RPMI7951 (cell line): ENCODE data around the gene PDSS2. TPM values are rescaled to one million over a fixed set of nuclear protein-coding genes. Genes with fewer than 3 reads are reported as not detected.
"Not testable (repeated sequence)": the region's sequence is repeated elsewhere in the genome, so short reads cannot be mapped to it uniquely, and the experiment has no call there.

Experiments used
- DNase-seq: peaks from one replicate; pipeline ENCODE4 v3.0.0-alpha.2; 2012; ENCODE audit warnings: low read depth
- total RNA-seq: library from RNA; depleted of rRNA; stranded (reverse); fragments of >200 nt; shearing (Covaris generic); gene quantifications from 2 replicates; pipeline ENCODE4 v1.2.3, GENCODE V29; 2014

The PDSS2 gene
- total RNA-seq, 1 experiment from 2014 or later: 20.2 TPM

GRCh38 chr6:107173779-107174178 is 285.6 kb downstream of the PDSS2 start:
- DNase-seq: no peak

GRCh38 chr6:107171513-107171912 is 287.9 kb downstream of the PDSS2 start:
- DNase-seq: no peak

GRCh38 chr6:107164299-107164698 is 295.1 kb downstream of the PDSS2 start:
- DNase-seq: not testable (repeated sequence)

DNA sequence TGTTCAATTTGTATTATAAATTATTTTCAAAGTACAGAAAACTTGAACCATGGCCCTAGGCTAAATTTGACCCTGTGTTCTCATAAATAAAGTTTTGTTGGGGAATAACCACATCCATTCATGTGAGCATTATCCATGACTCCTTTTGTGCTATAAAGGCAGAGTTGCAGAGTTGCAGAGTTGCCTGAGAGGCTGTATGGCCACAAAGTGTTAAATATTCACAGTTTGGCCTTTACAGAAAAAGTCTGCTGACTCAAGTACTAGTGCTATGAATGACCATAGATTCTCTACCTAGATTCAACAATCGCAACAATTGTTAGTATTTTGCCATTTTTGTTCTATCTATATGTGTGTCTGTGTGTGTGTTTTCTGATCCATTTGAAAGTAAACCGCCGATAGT is 297.8 kb downstream of the PDSS2 start:
- no peak for DNase-seq

- no peak for DNase-seq
These were observed 302.7 kb downstream of the PDSS2 start for GRCh38 chr6:107156617-107157016.

DNA sequence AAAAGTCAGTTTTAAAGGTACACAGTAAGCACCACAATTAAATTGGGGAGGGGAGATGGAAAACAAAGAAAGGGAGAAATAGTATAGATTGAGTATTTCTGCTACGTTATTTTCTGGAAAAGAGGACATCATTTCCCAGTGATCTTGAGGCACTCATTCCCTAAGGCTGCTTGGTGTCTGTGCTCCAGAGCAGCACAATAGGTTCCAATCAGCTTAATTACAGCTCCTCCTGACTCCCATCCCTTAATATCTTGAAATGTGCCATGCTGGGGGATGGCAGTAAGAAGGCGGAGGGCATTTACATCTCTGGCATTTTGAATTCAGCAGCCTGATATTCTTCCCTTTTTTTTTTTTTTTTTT is 304.6 kb downstream of the PDSS2 start:
- DNase-seq: no peak

GRCh38 chr6:107154131-107154800 is 305.1 kb downstream of the PDSS2 start:
- DNase-seq: no peak

DNA sequence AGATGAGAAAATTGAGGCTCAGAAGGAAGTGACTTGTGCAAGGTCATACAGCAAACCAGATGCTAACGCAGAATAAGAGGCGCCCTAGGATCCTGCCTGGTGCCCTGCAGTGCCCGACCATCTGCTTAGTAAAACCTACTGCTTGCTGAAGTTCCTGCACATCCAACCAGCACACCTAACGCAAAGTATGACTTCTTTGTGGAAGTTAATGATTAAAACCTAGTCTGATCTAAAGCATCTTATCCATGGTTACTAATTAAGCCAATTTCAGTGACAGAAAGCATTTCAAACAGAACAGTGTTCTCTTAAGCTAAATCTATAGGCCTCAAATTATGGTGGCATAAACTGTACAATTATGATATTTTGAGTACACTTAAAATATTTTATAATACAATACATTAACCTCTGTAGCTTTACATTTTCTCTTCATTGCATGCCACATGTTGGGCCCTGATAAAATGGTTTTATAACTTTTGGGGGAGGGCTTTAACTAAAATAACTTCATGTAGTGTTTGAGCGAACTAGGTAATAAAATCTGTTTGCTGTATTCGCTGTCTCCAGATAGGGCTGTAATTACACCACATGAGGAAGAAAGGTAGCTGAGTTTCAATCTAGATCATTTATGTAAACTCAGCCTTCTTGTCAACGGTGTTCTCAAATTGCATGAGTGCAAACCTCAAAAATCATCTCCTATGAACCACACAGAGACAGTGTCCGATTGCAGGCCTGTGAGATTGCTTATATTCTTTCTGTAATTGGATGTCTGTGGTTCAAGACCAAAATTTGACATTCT is 306.5 kb downstream of the PDSS2 start:
- no peak for DNase-seq

GRCh38 chr6:107144666-107145065 is 314.7 kb downstream of the PDSS2 start:
- DNase-seq: no peak

DNA sequence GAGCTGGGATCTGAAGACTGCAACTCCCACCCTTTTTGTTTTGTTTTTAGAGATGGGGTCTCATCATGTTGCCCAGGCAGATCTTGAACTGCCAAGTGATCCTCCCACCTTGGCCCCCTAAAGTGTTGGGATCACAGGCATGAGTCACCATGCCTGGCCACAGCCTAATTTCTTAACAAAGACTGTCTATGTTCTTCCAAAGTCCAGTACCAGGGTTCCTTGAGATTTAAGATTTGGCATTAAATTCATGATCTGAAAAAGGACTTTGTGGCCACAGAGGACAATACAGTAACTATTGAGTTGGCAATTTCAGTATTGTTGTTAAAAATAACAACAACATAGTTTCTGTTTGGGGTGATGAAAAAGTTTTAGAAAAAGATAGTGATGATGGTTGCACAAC is 315.4 kb downstream of the PDSS2 start:
- peak; percentile 31 for DNase-seq

- DNase-seq: no peak
These were observed 318.8 kb downstream of the PDSS2 start for GRCh38 chr6:107140581-107140980.

- not testable (repeated sequence) for DNase-seq
These were observed 323.0 kb downstream of the PDSS2 start for GRCh38 chr6:107136324-107136723.

DNA sequence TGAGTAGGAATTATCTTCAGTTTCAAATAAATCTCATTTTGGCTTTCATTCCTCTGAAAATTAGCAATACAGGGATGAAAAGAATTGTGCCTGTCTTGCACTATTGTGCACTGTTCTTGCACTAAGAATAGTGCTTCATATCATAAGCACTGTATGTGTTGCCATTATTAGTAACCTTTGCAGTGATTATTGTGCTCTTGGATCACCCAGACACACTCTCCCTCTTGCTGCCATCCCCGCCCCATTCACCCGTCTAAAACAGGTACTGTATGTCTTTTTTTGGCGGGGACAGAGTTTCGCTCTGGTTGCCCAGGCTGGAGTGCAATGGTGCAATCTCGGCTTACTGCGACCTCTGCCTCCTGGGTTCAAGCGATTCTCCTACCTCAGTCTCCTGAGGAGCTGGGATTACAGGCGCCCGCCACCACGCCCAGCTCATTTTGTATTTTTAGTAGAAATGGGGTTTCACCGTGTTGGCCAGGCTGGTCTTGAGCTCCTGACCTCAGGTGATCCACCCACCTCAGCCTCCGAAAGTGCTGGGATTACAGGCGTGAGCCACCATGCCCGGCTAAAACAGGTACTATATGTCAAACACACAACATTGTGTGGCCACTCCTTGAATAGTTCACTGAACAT is 324.2 kb downstream of the PDSS2 start:
- not testable (repeated sequence) for DNase-seq

DNA sequence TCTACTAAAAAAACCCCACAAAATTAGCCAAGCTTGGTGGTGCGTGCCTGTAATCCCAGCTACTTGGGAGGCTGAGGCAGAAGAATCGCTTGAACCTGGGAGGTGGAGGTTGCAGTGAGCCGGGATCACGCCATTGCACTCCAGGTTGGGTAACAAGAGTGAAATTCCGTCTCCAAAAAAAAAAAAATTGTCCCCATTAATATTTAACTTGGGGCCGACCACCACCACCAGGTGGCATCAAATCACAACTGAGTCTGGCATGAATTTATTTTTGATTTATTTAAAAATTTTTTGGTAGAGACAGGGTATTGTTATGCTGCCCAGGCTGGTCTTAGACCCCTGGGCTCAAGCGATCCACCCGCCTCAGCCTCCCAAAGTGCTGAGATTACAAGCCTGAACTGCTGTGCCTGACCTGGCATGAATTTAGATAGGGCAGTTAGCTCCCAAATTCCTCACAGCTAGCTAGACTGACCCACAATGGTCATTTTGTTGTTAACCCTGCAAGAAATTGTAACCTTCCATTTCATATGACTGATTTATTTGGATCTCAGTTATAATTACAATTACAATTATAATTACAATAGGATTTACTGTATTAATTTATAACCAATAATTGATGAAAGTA is 326.9 kb downstream of the PDSS2 start:
- DNase-seq: peak; percentile 28

DNA sequence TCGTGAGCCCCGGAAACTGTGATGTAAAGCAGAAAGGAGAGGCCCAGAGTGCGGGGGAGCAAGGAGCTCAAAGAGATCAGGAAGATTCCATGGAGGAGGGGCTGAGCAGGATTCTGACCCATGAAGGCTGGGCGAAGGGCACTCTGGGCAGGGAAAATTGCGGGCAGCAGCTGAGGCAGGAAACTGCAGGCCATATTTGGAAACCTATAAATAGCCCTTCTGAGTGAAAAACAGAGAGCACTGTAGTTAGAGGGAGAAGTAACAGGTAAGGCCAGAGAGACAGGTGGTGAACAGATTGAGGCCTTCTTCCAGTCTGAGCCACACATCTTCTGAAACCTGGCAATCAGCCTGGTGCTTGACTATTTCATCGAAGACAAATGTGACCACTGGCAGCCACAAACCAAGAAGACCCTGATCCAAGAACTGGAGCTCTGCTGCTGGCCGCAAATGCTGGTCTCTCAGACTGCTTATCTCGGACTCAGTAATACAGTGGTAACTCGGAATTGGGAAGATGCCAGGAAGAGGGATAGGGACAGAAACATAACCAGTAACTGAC is 329.9 kb downstream of the PDSS2 start:
- no peak for DNase-seq

DNA sequence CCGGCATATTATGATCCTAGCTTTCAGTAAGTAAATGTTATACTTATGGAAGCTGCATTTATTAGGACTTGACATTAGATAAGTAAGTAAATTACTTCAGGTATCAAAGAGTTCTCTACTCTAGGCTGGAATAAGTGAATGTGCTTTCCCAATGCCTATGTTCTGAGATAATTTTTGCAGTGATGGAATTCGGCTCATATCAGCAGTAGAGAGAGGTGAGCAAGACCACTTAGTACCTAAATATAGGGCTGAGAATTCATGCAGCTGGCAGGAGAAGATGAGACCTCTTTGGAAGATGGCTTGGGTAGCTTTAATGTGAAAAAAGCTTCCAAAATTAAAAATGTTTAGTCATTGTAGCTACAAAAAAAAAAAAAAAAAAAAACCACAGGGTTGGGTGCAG is 330.8 kb downstream of the PDSS2 start:
- no peak for DNase-seq

GRCh38 chr6:107128175-107128574 is 331.2 kb downstream of the PDSS2 start:
- no peak for DNase-seq

- no peak for DNase-seq
These were observed 333.6 kb downstream of the PDSS2 start for GRCh38 chr6:107125771-107126170.

GRCh38 chr6:107124934-107125348 is 334.4 kb downstream of the PDSS2 start:
- DNase-seq: no peak

- DNase-seq: no peak
These were observed 335.9 kb downstream of the PDSS2 start for GRCh38 chr6:107123501-107123900.

GRCh38 chr6:107122748-107123147 is 336.6 kb downstream of the PDSS2 start:
- DNase-seq: no peak

- DNase-seq: no peak
These were observed 337.3 kb downstream of the PDSS2 start for GRCh38 chr6:107121964-107122495.
